ENCODE measurements around the gene UST.

GRCh38 chr6:149084808-149085556 lies 338.2 kb downstream of the UST start:
- TF ChIP-seq, protein P1, sequence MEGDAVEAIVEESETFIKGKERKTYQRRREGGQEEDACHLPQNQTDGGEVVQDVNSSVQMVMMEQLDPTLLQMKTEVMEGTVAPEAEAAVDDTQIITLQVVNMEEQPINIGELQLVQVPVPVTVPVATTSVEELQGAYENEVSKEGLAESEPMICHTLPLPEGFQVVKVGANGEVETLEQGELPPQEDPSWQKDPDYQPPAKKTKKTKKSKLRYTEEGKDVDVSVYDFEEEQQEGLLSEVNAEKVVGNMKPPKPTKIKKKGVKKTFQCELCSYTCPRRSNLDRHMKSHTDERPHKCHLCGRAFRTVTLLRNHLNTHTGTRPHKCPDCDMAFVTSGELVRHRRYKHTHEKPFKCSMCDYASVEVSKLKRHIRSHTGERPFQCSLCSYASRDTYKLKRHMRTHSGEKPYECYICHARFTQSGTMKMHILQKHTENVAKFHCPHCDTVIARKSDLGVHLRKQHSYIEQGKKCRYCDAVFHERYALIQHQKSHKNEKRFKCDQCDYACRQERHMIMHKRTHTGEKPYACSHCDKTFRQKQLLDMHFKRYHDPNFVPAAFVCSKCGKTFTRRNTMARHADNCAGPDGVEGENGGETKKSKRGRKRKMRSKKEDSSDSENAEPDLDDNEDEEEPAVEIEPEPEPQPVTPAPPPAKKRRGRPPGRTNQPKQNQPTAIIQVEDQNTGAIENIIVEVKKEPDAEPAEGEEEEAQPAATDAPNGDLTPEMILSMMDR (conservative IDR thresholded peaks at IDR 0.05 in 1 of 2, IDR thresholded peaks at IDR 0.05 in 1 of 2; ENCODE audit: extremely low read depth in 1 of 2, insufficient read depth in 1 of 2, low read depth in 1 of 2, low read length in 2 of 2): no peak
- TF ChIP-seq EZH2 (IDR thresholded peaks at IDR 0.05; ENCODE audit: borderline replicate concordance, low read length): no peak

Measured in mammary epithelial cell (primary cell).